Fibroblast of skin of right quadriceps (primary cell): ENCODE data around the gene CPA3.

Source experiments
- DNase-seq: peaks from one replicate; pipeline ENCODE4 v3.0.0-alpha.2; 2013

Gene CPA3, protein sequence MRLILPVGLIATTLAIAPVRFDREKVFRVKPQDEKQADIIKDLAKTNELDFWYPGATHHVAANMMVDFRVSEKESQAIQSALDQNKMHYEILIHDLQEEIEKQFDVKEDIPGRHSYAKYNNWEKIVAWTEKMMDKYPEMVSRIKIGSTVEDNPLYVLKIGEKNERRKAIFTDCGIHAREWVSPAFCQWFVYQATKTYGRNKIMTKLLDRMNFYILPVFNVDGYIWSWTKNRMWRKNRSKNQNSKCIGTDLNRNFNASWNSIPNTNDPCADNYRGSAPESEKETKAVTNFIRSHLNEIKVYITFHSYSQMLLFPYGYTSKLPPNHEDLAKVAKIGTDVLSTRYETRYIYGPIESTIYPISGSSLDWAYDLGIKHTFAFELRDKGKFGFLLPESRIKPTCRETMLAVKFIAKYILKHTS

DNA sequence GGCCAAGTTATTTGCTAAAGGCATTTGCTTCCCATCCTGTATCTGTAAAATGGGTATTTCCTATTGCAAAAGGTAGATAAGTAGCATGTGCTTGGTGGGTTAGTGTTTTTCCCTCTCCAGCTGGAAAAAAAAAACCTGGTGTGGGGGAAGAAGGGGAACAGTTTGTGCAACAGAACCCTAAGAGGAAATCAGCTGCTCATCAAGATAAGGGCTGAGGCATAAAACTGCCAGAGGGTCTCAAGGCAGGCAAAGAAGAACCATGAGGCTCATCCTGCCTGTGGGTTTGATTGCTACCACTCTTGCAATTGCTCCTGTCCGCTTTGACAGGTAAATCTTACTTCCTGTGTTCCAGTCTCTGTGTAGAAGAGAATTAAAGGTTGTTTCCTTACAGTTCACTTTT, at the start of gene CPA3:
CPA3 (plus strand) TSS at position 248 of the 400 bp plus-strand sequence; CDS start at position 260, 12 bp downstream.
- DNase-seq, result no peak

DNA sequence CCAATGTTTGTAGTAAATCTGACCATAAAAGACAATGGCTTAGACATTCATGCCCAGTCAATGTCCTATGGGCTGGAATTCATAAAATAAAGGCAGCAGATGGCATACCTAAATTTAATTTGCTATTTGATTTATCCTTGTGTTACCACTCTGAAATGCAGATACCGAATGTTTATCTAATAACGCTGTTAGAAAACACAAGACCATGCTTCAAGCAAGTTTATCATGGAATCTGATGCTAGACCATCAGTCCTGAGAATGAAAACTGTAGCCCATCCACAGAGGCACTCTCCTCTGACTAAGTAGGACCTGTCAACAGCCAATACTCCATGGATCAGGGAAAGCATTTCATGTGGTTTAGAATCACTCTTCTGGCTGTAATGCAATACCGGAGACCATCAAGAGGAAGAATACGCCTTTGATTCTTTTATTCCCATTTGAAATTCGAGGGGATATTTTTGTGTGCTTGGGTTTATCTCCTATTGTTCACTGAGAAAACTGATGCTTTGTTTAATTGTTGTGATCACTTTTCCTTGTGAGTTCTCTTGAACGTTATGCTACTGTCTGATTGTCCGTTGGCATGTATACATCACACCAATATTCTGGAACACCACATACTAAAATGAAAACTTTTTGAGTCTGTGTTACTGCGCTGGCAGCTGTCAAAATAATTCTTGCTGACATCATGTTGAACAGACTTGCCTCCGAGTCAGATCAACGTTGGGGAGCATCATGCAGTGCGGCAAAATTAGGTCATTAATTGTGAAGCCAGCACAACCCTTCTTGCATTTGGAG, 49.6 kb upstream of the CPA3 start:
- DNase-seq, result no peak

DNA sequence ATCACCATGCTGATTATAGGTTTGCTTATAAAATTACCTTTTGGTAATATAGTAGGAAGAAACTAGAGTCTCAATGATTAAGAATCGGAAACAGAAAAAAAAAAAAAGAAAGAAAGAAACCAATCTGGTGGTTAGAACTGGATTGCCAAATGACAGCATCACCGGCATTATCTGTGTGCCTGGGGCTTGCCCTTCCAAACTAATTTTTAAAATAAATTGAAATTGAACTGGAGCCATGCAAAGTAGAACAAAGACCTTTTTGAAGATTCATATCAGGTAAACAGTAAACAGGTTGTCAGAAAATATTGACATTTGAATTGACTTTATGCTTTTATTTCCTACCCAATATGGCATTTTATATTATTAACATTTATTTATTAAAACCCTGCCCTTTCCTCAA, 48.7 kb upstream of the CPA3 start:
- DNase-seq, result no peak

DNA sequence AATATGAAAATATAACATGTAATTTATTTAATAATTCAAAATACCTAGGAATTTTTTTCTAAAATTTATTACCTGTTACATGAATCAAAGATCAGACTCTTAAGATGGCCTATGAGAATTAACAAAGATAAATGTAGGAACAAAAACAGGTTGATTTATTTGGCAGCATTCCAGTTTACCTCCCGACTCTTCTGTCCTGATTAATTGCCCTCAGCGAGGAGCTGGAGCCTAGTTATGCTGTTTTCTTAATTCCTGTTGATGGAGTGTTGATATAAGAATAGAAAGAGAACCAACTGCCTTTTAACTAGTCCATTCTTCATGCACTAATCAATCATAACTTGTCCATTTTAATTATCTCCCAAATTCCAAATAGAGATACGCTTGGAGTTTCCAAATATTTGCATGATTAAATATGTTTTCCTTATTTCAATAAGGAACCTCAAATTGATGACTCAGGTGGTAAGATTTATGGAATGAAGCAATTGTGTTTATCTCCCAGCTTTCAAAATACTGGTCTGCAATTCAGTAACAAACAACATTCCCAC, 48.0 kb upstream of the CPA3 start:
- DNase-seq, result no peak

DNA sequence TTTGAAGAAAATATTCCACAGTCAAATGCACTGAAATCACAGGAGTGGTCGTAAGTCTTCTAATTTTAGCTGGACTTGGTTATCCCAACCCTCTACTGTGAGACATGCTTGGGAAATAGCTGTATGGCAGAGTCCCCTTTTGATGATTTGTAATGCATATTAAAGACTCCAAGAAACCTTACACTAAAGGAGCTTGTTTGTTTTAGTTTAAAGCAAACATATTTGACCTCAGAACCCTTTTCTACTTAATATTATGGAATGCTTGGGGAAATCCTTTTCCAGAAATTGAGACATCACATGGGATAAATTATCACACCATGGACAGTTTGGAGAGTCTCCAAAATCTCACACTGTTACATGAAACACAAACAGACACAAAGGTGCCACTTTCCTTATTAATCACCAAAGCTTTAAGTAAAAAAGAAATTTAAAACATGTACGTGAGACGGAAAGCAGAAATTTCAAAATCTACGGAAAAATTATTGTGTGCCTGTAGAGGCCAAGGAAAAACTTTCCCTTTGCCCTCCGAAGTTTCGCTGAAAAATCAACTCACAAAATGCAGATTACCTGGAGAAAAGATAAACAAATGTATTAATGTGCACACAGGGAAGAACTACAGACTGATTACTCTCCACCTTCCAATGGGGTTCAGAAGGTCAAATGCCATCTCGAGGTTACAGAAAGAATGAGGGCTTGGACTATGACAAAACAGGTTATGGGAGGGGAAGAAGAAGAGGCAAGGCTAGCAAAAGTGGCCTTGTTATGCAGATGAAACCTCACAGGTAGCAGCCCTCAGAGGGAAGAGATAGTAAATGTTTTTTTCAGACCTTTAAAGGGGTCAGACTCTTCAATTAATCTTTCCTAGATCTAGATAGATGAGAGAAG, 44.5 kb upstream of the CPA3 start:
- DNase-seq, result peak; percentile 18

DNA sequence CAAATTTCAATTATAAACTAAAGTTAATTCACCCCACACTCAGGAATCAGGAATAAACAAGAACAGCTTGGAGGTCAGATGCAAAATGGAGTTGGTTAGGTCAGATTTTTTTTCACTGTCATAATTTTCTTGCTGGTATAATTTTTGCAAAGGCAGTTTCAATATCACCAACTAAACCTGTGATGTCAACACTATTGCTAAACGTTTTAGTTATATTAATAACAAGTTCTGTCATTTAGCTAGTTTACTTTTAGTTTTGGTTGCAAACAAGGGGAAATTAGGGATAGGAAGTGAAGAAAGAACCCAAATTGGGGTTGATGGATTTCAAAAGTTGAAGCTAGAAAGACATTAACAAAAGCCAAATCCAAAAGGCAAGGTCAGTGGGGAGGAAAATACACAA, 42.1 kb upstream of the CPA3 start:
- DNase-seq, result no peak

DNA sequence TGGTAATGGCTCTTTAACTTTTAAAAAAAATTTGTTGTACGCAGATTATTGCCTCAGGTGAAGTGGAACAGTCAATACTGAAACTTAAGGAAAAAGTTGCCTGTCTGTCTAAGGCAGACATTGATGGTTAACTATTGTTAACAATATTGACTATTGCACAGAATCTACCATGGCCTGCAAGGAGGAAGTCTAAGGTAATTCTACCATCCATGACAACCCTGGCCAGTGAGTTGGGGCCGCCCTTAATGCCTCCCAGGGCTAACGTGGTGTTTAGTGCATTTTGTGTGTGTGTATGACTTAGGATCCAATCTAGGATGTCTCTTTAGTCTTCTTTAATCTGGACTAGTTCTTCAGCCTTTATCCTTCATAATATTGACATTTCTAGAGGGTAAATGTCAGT, 39.6 kb upstream of the CPA3 start:
- DNase-seq, result no peak

DNA sequence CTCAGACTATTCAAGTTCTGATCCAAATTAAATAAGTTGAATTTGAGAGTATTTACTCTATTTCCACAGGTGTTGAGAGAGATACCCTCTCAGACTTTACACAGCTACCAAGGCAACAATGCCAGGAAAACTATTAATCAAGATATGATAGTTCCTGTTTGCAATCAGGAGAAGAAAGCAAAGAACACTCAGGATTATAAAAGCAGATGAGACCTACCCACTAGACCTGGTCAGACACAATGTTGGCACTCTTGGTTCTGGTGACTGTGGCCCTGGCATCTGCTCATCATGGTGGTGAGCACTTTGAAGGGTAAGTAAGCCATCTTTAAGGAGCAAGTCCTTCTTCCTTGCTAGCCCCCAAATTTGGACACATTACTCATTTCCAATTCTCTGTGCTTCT, 37.5 kb upstream of the CPA3 start, which contains the start of gene CPB1:
CPB1 (plus strand) TSS at position 227 of the 400 bp plus-strand sequence; CDS start at position 240, 13 bp downstream.
- no peak for DNase-seq

DNA sequence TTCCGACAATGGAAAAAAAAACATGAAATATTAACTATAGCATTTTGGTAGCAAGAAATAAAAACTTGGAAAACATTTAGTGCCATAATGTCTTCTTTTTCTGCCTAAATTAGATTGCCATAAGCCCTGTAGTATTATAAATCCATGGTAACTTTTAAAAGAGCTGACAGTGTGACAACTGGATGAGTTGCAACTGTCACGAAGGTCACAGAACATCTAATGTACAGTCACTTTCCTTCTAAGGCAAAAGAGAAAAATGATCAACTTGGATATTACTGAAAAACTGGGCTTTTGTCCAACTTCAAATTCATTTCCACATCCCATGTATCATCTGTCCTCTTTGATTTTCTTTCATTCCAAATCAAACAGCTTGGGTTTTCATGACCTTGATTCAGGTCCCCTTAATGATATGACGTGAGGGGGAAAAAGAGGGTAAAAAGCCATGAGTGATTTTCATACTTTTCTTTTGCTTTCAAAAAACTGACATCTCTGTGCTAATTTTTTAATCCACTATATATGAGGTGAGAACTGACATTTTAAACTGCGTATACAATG, 36.9 kb upstream of the CPA3 start:
- DNase-seq, result no peak

DNA sequence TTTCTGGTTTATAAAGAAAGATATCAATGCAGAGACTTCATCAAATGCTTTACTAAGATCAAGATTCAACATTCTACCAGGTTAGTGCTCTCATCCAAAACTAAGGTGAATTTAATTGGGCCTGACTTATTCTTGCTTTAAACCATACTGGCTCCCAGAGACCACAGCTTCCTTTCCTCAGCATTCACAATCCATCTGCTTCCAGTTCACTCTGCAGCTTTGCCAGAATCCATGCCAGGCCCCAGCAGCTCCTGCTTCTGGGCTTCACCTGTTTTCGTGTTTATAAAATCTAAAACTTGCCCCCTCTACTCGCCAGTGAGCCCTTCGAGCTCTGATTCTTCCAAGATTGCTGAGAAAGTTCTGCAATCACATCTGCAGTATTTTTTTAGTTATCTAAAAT, 35.2 kb upstream of the CPA3 start:
- no peak for DNase-seq

DNA sequence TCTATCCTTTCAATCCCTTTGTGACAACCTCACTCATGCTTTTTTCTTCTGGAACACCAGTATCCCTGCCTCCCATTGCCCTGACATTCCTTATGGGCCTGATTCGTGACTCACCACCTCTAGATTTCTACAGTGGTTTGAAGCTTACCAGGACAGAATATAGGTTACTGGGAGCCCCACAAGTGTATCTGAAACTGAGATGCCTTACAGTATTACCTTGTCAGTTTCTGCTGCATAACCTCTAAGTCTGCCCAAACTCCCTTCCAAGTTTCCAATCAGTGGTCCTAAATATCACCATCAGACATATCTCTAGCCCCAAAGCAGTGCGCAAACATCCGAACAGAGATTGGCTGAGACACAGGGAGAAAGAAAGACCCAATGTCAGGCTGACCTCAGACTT, 31.9 kb upstream of the CPA3 start:
- DNase-seq, result no peak

DNA sequence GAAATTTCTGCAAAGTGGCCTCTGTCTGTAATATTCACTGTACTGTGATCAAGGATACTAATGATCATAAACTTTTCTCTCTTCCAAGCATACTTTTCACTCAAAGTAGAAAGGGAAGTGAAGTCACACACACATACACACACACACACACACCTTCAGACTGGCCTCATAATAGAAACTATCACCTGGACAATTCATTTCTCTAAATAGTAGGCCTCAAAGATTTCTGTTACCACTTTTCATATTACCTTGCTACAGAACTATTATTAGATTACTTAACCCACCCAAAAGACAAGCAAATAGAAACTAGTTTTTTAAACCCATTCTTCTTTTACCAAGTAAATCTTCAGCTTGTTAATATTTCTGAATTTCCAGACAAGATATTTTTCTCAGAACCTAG, 25.3 kb upstream of the CPA3 start:
- DNase-seq, result no peak

DNA sequence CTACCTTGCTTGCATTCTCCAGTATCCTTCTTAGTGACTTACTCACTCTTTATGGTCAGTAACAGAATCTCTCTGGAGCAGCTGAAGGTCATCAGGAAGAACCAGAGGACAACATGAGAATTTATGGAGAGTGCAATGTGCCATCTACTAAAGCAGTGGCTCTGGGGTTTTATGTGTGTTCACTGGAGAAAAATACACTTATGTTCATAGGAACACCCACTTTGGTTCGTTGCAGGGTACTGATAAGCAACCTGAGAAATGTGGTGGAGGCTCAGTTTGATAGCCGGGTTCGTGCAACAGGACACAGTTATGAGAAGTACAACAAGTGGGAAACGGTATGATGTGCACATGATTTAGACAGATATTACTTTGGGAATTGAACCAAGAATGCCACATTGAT, 24.6 kb upstream of the CPA3 start:
- DNase-seq, result no peak

DNA sequence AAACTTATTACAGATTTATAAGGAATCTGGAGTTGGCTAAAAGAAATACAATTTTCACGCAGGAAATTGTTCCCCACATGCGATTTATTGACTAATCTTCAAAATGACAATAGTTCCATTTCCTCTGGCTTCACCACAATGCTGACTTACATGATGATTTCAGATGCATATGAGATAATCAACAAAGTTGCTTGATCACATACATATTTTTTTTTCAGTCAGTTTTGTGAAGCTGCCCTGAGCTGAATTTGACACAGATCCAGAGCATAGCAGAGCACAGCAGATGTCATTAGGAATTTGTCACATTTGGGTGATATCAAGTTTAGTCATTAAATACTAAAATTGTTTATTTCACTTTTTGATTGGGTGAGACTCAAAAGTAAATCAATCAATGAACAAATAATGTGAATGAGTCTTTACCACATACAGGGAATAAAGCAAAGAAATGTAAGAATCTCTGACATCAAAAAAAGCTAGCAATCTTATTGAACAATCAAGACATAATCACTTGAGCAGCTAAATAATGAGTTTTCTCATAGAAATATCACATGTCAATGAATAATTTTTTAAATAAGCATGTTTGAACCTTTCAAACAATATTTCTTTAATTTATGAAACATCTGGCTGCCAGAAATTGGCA, 19.2 kb upstream of the CPA3 start:
- no peak for DNase-seq

DNA sequence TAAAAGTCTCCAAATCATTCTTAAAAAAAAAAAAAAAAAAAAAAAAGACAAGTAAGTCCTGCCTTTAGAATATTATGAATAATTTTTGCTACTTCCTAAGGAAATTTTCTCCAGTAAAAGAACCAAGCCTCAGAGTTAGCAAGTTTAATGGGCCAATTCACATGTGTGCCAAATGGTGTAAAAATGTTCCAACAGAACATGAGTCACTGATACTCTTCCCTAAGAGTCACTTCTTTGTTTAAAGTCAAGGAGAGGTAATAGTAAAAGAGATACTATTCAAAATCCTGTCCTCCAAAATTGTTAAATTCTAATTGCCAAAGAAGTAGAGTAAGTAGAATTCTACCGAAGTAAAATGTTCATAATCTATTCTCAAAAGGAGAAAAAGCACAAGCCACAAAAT, 17.7 kb upstream of the CPA3 start:
- peak; percentile 38 for DNase-seq

DNA sequence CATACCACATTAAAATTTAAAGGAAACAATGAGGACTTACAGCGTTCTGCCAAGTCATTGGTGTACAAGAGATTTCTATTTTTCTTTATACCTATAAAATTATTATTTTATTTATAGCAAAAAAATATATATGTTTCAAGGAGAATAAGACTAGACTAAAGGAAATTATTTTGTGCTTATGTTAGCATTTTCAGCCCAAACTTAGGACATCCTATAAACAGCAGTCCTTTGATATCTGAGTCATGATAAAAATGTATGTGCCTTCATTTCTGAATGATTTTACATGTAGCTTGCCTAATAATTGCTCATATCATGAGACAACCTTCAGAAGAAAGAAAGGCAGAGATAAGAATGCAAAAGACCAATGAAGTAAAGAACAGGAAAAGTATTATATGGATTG, 16.7 kb upstream of the CPA3 start:
- DNase-seq, result no peak

DNA sequence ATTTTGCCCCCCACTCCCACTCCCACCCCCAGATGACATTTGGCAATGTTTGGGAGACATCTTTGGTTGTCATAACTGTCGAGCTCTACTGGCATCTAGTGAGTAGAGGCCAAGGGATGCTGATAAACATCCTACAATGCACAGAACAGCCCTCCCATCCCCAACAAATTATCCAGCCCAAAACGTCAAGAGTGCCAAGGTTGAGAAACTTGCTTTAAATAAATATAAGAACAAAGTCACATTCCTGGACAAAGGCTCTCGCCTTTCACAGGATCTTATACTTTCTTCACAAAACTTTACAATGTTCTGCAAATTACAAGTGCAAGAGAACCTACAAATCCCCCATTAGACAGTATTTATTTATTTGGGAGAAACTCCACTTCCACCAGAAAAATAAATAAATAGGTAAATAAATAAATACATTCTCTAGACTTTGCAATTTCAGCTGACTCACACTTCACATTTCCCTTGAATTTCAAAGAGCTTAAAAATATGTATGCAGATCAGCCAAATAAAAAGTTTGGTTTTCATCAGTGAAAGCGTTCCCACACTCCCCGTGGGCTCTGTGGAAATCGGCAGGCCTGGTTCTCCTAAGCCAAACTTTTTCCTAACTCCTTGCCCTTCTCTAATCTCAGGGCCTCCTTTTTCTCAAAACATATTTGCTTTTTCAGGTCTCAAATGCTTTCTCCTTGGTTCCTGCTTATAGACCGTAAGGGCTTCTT, 12.7 kb upstream of the CPA3 start:
- no peak for DNase-seq

DNA sequence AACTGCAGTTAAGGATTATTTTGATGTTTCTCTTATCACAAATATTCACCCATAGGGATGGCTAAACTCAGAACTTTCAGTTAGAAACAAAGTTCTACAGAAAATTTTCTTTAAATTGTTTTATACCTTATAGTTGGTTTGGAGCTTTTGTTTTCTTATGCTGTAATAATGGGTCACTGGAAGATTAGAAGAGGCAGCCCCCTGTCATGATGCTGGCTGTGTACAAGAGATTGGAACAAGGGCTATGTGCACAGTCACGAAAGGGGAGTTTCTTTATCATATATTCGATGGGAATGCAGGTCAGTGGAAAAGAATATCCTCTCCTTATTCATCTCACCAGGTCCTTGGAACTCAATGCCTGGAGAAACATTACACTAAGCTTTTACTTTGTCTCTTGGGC, 12.0 kb upstream of the CPA3 start:
- DNase-seq, result no peak

DNA sequence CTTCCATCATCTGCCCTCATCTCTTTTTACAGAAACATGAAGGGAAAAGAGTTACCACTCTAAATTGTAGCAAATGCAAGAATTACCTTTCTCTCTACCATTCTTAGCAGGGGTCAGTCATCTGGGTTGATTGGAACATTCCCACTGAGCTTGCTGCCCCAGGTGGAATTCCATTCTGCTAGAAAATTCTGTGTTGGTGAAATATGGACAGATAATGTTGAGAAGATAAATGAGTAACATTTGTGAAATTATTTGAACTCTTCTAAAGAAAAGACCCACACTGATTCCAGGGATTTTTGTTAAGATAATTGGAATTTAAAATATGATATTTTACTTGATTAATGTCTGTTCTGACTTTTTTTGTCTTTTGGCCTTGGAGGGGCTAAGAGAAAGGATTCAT, 11.0 kb upstream of the CPA3 start:
- DNase-seq, result no peak

DNA sequence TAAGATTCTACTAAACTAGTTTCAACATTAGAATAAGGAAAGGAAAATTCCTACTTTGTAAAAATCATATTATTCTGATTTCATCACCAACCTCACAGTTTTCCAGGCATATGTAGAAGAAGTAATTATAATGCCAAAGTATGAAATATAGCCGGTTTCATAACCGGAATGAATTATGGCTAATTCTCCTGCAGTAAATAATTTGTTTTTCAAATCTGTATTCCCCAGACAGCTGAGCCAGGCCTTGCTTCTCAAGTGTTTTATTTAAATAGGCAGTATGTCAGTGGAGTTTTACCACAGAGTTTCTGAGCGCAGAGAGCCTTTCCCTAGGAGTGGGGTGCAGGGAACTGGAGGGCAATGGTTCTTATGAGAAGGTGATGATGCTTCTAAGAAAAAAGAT, 8.7 kb upstream of the CPA3 start:
- peak; percentile 48 for DNase-seq

DNA sequence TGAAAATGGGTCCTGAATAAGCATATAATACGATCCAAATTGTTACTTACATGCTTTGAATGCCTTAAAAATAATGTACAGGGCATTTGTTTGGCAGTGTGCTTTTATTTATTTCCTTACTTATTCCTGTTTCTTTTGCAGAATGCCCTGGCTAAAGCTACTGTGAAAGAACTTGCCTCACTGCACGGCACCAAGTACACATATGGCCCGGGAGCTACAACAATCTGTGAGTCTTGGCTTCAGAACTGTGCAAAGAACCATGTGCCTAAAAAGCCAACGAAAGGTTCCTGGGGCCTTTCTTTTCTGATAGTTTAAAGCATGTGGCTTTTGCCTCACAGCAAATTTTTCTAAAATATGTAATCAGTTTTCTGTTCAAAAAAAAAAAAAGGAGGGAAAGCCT, 7.8 kb upstream of the CPA3 start:
- no peak for DNase-seq
